Measurements from ENCODE around the gene CYP46A1.

Gene CYP46A1

DNA sequence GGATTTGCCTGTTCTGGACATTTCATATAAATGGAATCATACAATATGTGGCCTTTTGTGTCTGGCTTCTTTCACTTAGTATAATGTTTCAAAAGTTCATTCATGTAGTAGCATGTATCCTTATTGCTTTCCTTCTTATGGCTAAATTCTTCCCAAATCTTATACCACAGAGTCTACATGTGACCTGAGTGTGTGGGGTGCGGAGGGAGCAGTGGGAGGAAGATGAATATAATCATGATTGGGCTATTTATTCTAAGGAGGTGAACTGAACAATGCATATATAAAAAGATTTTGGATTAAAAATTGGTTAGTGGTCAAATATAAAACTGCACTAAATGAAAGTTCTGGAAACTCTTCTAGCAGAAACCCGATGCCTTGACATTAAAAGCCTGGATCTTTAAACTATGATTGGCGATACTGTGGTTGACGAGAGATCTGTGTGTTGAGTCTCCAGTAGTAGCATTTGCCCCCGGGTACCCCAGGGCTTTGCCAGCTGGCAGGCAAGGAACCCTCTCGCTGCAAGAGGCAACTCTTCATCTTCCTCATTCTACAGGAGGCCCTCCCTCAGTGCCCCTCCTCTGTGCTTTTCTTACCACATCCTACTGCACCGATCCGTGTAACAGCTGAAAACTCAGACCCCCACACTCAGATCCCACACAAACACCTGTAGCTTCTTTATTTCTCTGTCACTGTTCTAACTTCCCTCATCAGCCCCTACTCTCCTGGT is 2.6 kb downstream of the CYP46A1 start:
- no peak overlapping the region for H3K4me3 ChIP-seq (replicated peaks; ENCODE audit: insufficient read depth, low read length)
- H3K27me3 ChIP-seq (ENCODE audit: insufficient read depth, poor library complexity, severe bottlenecking): peaks cover 16% of the 10 kb centered on the region
- H3K27ac ChIP-seq (replicated peaks): no peak overlapping the region
- no peak for DNase-seq (ENCODE audit: low read depth in 1 of 2, low spot score in 1 of 2)
- TF ChIP-seq GABPA (IDR thresholded peaks at IDR 0.05; ENCODE audit: low read depth) (no peak), SPI1 (IDR thresholded peaks at IDR 0.05; ENCODE audit: borderline replicate concordance, low read depth) (no peak), POLR2AphosphoS5 (IDR thresholded peaks at IDR 0.05; ENCODE audit: low read depth) (no peak)
- TF ChIP-seq, protein P1, sequence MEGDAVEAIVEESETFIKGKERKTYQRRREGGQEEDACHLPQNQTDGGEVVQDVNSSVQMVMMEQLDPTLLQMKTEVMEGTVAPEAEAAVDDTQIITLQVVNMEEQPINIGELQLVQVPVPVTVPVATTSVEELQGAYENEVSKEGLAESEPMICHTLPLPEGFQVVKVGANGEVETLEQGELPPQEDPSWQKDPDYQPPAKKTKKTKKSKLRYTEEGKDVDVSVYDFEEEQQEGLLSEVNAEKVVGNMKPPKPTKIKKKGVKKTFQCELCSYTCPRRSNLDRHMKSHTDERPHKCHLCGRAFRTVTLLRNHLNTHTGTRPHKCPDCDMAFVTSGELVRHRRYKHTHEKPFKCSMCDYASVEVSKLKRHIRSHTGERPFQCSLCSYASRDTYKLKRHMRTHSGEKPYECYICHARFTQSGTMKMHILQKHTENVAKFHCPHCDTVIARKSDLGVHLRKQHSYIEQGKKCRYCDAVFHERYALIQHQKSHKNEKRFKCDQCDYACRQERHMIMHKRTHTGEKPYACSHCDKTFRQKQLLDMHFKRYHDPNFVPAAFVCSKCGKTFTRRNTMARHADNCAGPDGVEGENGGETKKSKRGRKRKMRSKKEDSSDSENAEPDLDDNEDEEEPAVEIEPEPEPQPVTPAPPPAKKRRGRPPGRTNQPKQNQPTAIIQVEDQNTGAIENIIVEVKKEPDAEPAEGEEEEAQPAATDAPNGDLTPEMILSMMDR (IDR thresholded peaks at IDR 0.05; ENCODE audit: insufficient read depth, low read length): no peak
- TF ChIP-seq, protein P2, sequence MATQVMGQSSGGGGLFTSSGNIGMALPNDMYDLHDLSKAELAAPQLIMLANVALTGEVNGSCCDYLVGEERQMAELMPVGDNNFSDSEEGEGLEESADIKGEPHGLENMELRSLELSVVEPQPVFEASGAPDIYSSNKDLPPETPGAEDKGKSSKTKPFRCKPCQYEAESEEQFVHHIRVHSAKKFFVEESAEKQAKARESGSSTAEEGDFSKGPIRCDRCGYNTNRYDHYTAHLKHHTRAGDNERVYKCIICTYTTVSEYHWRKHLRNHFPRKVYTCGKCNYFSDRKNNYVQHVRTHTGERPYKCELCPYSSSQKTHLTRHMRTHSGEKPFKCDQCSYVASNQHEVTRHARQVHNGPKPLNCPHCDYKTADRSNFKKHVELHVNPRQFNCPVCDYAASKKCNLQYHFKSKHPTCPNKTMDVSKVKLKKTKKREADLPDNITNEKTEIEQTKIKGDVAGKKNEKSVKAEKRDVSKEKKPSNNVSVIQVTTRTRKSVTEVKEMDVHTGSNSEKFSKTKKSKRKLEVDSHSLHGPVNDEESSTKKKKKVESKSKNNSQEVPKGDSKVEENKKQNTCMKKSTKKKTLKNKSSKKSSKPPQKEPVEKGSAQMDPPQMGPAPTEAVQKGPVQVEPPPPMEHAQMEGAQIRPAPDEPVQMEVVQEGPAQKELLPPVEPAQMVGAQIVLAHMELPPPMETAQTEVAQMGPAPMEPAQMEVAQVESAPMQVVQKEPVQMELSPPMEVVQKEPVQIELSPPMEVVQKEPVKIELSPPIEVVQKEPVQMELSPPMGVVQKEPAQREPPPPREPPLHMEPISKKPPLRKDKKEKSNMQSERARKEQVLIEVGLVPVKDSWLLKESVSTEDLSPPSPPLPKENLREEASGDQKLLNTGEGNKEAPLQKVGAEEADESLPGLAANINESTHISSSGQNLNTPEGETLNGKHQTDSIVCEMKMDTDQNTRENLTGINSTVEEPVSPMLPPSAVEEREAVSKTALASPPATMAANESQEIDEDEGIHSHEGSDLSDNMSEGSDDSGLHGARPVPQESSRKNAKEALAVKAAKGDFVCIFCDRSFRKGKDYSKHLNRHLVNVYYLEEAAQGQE (IDR thresholded peaks at IDR 0.05; ENCODE audit: insufficient replicate concordance, low read depth): no peak

DNA sequence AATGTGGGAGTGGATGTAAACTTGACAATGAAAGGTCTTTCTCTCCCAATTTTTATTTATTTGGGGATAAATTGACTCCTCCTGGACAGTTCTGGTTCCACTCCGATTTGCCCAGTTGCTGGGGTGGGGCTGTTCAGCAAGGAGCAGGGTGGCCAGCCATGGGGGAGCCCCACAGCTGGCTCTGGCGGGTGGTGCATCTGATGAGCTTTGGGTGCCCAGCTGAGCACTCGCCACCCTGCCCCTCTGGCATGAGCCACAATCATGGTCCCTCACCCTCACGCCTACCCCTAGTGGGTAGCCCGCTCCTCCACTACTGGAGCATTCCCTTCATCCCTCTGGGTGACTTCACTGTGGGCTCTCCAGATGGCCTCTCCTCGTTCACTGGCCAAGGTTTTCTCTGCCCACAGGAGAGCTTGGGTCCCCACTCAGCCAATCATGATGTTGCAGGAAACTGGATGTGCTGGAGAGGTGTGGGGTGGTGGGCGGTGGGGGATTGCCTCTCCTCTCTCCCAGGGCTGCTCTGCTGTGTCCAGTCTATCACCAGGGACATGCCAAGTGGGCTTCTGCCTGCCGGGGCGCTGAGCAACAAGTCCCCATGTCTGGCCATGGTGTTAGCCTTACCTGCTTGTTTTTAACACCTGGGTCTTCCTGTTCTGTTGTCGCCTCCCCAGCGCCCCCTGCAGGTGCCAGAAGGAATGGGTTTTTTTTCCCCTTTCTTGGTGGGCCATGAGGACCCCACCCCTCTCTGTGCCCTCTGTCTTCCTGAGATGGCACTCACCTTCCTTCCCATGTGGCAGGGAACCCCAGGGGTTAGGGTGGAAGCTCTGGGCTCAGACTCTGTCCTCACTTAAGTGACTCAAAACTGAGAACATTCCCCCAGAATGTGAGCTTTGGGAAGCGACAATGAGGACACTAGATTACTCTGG is 3.4 kb downstream of the CYP46A1 start:
- DNase-seq (ENCODE audit: low read depth in 1 of 2, low spot score in 1 of 2): no peak
- H3K27me3 ChIP-seq (ENCODE audit: insufficient read depth, poor library complexity, severe bottlenecking): peaks cover 16% of the 10 kb centered on the region
- H3K4me3 ChIP-seq (replicated peaks; ENCODE audit: insufficient read depth, low read length): no peak overlapping the region
- TF ChIP-seq, protein P1 (IDR thresholded peaks at IDR 0.05; ENCODE audit: insufficient read depth, low read length): no peak
- TF ChIP-seq SPI1 (IDR thresholded peaks at IDR 0.05; ENCODE audit: borderline replicate concordance, low read depth) (no peak), POLR2AphosphoS5 (IDR thresholded peaks at IDR 0.05; ENCODE audit: low read depth) (no peak), GABPA (IDR thresholded peaks at IDR 0.05; ENCODE audit: low read depth) (no peak)
- TF ChIP-seq, protein P2 (IDR thresholded peaks at IDR 0.05; ENCODE audit: insufficient replicate concordance, low read depth): no peak
- no peak overlapping the region for H3K27ac ChIP-seq (replicated peaks)

DNA sequence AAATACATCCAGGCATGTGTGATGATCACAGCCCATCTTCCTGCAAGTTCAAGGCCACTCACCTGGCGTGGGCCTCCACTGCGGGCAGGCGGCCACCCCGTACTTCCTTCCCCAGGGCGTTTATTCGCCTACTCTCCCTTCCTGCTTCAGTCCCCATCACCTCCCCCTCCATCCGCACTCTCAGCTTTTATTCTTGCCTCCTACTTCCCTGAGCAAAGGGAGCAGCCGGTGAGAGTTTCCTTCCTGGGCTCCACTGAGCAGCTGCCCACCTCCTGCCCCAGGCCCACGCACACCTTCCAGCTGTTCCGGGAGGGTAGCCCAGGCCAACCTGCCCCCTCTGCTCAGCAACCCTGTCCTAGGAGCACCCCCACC is 4.1 kb downstream of the CYP46A1 start:
- Histone ChIP-seq H3K27ac (replicated peaks) (no peak overlapping the region), H3K4me3 (replicated peaks; ENCODE audit: insufficient read depth, low read length) (no peak overlapping the region), H3K27me3 (ENCODE audit: insufficient read depth, poor library complexity, severe bottlenecking) (peaks cover 16% of the 10 kb centered on the region)
- DNase-seq (ENCODE audit: low read depth in 1 of 2, low spot score in 1 of 2): no peak
- TF ChIP-seq GABPA (IDR thresholded peaks at IDR 0.05; ENCODE audit: low read depth): no peak
- TF ChIP-seq SPI1 (IDR thresholded peaks at IDR 0.05; ENCODE audit: borderline replicate concordance, low read depth): no peak
- TF ChIP-seq, protein P2 (IDR thresholded peaks at IDR 0.05; ENCODE audit: insufficient replicate concordance, low read depth): no peak
- TF ChIP-seq, protein P1 (IDR thresholded peaks at IDR 0.05; ENCODE audit: insufficient read depth, low read length): no peak
- TF ChIP-seq POLR2AphosphoS5 (IDR thresholded peaks at IDR 0.05; ENCODE audit: low read depth): no peak
